Measurements from ENCODE around the gene JAM3.
A peak's percentile ranks its signal among the peaks of the same experiment; 100 is the strongest.

Gene JAM3

GRCh38 chr11:134068829-134069425 lies at the start of gene JAM3:
Gene JAM3 (plus strand): TSS chr11:134069072. CDS start chr11:134069084, 12 bp downstream.
- TF ChIP-seq CTCF (conservative IDR thresholded peaks at IDR 0.05) (no peak), ZFX (IDR thresholded peaks at IDR 0.05) (no peak)
- no peak within 1 kb of the TSS for H3K27ac ChIP-seq

DNA sequence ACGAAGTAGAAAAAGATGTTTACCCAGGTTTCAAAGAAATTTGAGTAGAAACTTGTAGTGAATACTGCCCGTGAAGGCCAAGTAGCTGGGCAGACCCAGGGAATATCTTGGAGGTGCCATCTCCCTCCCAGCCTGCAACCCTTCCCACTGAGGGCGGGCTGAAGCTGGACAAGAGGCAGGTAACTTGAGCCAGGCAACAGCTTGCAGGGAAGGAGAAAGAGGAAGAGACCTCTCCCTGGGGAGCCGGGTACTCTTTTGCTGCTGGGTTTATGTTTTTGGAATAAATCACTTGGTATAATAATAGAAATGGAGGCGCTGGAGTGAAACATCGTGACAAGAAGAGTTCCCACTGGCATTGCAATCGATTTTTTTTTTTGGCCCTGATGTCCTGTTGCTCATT lies 49.4 kb upstream of the JAM3 start:
- no peak overlapping the region for H3K27ac ChIP-seq
- TF ChIP-seq CTCF (conservative IDR thresholded peaks at IDR 0.05), result no peak
- TF ChIP-seq ZFX (IDR thresholded peaks at IDR 0.05), result no peak

GRCh38 chr11:134020598-134020997 lies 48.3 kb upstream of the JAM3 start:
- no peak overlapping the region for H3K27ac ChIP-seq
- TF ChIP-seq ZFX (IDR thresholded peaks at IDR 0.05) (no peak), CTCF (conservative IDR thresholded peaks at IDR 0.05) (no peak)

- no peak for TF ChIP-seq CTCF (conservative IDR thresholded peaks at IDR 0.05)
- TF ChIP-seq ZFX (IDR thresholded peaks at IDR 0.05), result no peak
- H3K27ac ChIP-seq, result no peak overlapping the region; the same call in 1 of the 2 replicates
Measured at GRCh38 chr11:134021326-134021725, 47.5 kb upstream of the JAM3 start.

GRCh38 chr11:134022748-134023147 lies 46.1 kb upstream of the JAM3 start:
- no peak for TF ChIP-seq CTCF (conservative IDR thresholded peaks at IDR 0.05)
- no peak for TF ChIP-seq ZFX (IDR thresholded peaks at IDR 0.05)
- H3K27ac ChIP-seq, result 0 out of 2 replicates have a peak overlapping the region, but pooled peaks have one; percentile 7

- no peak for TF ChIP-seq CTCF (conservative IDR thresholded peaks at IDR 0.05)
- no peak for TF ChIP-seq ZFX (IDR thresholded peaks at IDR 0.05)
- H3K27ac ChIP-seq, result no peak overlapping the region
Measured at GRCh38 chr11:134024420-134025081, 44.3 kb upstream of the JAM3 start.

DNA sequence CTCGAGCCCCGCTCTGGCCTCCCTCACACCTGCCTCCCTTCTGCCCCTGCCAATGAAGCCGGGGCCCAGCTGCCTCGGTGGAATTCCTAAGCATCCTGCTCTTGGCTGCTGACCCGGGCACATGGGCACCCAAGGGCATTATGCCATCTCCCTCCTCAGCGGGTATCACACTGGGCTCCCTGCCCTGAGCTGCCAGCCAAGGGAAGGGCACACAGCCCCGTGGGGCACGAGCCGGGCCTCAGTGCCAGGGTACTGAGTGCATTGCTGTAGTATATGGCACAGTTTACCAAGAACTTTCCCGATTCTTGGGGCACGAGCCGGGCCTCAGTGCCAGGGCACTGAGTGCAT lies 43.8 kb upstream of the JAM3 start:
- no peak for TF ChIP-seq CTCF (conservative IDR thresholded peaks at IDR 0.05)
- TF ChIP-seq ZFX (IDR thresholded peaks at IDR 0.05), result no peak
- H3K27ac ChIP-seq, result no peak overlapping the region

Data from C4-2B (cell line).